Smooth muscle cell (in vitro differentiated cells): ENCODE data around the gene SEMA3F. TPM values are rescaled to one million over a fixed set of nuclear protein-coding genes. Genes with fewer than 3 reads are reported as not detected.

Experiments used
- DNase-seq: peaks from one replicate; lab custom pipeline; 2025; ENCODE audit not compliant: unreplicated experiment; lab: John Stamatoyannopoulos, UW
- H2AFZ ChIP-seq: fragments of 200-600 bp; sonication (generic); 2 replicates; pipeline ENCODE4 v1.6.0; 2016; ENCODE audit warnings: antibody characterized with exemption, low read depth, mild to moderate bottlenecking
- H3F3A ChIP-seq: fragments of 200-600 bp; sonication (generic); 2 replicates; pipeline ENCODE4 v1.6.0; 2017; ENCODE audit warnings: antibody characterized with exemption, low read depth
- H3K27ac ChIP-seq: fragments of 200-600 bp; sonication (generic); 2 replicates; pipeline ENCODE4 v1.5.1; 2016; ENCODE audit warnings: low read depth, mild to moderate bottlenecking
- H3K27me3 ChIP-seq: fragments of 200-600 bp; sonication (generic); 2 replicates; pipeline ENCODE4 v1.6.1; 2016; ENCODE audit warnings: low read depth, mild to moderate bottlenecking
- H3K36me3 ChIP-seq: fragments of 200-600 bp; sonication (generic); 2 replicates; pipeline ENCODE4 v1.5.1; 2016; ENCODE audit warnings: low read depth
- H3K4me1 ChIP-seq: fragments of 200-600 bp; sonication (generic); 2 replicates; pipeline ENCODE4 v1.5.1; 2016; ENCODE audit warnings: low read depth
- H3K4me2 ChIP-seq: fragments of 200-600 bp; sonication (generic); 2 replicates; pipeline ENCODE4 v1.6.0; 2016; ENCODE audit warnings: mild to moderate bottlenecking
- H3K4me3 ChIP-seq: fragments of 200-600 bp; sonication (generic); 2 replicates; pipeline ENCODE4 v1.5.1; 2016; ENCODE audit warnings: mild to moderate bottlenecking
- H3K79me2 ChIP-seq: fragments of 200-600 bp; sonication (generic); 2 replicates; pipeline ENCODE4 v1.6.0; 2016; ENCODE audit warnings: low read depth, mild to moderate bottlenecking
- H3K9ac ChIP-seq: fragments of 200-600 bp; sonication (generic); 2 replicates; pipeline ENCODE4 v1.6.0; 2016; ENCODE audit warnings: low read depth
- H3K9me3 ChIP-seq: fragments of 200-600 bp; sonication (generic); replicated peaks from 2 replicates; pipeline ENCODE4 v1.5.1; 2016; ENCODE audit warnings: low read depth
- H4K20me1 ChIP-seq: fragments of 200-600 bp; sonication (generic); 2 replicates; pipeline ENCODE4 v1.6.0; 2016; ENCODE audit warnings: low read depth
- WGBS: methylation state at CpG from one replicate; pipeline ENCODE4 v1.1.7; 2016; ENCODE audit warnings: low lambda C conversion rate; 5-methylcytosine and 5-hydroxymethylcytosine counted together
- polyA plus RNA-seq: library from polyadenylated mRNA; unstranded; fragments of >200 nt; fragmentation: Nextera tagmentation; extraction: Ambion mirVana; gene quantifications from 2 replicates; pipeline ENCODE4 v1.2.1, GENCODE V29; 2016
- total RNA-seq: library from RNA; depleted of rRNA; stranded (reverse); fragments of >200 nt; gene quantifications from 2 replicates; pipeline ENCODE4 v1.2.3, GENCODE V29; 2014
- TF ChIP-seq, protein P1 (sequence below): fragments of 200-600 bp; sonication (generic); IDR thresholded peaks from 2 replicates; pipeline ENCODE4 v1.5.1; 2017; ENCODE audit warnings: borderline replicate concordance, mild to moderate bottlenecking, antibody characterized with exemption; ENCODE audit not compliant: insufficient read depth, poor library complexity, severe bottlenecking

Gene SEMA3F
- total and polyA plus RNA-seq, 2 experiments from 2014 or later: 9.2 to 16.9 TPM

DNA sequence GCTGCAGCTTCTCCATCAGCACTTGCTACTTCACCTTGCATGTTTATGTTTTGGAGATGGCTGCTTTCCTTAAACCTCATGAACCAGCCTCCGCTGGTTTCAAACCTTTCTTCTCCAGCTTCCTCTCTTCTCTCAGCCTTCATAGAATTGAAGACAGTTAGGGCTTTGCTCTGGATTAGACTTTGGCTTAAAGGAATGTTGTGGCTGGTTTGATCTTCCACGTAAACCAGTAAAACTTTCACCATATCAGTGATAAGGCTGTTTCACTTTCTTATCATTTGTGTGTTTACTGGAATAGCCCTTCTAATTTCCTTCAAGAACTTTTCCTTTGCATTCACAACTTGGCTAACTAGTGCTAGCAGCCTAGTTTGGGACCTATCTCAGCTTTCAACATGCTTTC, 24.6 kb downstream of the SEMA3F start:
- Histone ChIP-seq H3K27ac (no peak overlapping the region), H3F3A (peaks cover 6% of the 10 kb centered on the region), H3K4me1 (no peaks in the 10 kb centered on the region), H3K9ac (no peak overlapping the region), H3K36me3 (no peaks in the 10 kb centered on the region), H3K4me3 (no peak overlapping the region), H3K9me3 (no peaks in the 10 kb centered on the region), H3K27me3 (peaks cover 12% of the 10 kb centered on the region), H2AFZ (no peak overlapping the region), H3K4me2 (no peak overlapping the region), H4K20me1 (no peaks in the 10 kb centered on the region), H3K79me2 (no peaks in the 10 kb centered on the region)
- DNase-seq: no peak
- WGBS: 15% methylated on average over 2 of the region's 2 CpGs
- TF ChIP-seq, protein P1, sequence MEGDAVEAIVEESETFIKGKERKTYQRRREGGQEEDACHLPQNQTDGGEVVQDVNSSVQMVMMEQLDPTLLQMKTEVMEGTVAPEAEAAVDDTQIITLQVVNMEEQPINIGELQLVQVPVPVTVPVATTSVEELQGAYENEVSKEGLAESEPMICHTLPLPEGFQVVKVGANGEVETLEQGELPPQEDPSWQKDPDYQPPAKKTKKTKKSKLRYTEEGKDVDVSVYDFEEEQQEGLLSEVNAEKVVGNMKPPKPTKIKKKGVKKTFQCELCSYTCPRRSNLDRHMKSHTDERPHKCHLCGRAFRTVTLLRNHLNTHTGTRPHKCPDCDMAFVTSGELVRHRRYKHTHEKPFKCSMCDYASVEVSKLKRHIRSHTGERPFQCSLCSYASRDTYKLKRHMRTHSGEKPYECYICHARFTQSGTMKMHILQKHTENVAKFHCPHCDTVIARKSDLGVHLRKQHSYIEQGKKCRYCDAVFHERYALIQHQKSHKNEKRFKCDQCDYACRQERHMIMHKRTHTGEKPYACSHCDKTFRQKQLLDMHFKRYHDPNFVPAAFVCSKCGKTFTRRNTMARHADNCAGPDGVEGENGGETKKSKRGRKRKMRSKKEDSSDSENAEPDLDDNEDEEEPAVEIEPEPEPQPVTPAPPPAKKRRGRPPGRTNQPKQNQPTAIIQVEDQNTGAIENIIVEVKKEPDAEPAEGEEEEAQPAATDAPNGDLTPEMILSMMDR: no peak

DNA sequence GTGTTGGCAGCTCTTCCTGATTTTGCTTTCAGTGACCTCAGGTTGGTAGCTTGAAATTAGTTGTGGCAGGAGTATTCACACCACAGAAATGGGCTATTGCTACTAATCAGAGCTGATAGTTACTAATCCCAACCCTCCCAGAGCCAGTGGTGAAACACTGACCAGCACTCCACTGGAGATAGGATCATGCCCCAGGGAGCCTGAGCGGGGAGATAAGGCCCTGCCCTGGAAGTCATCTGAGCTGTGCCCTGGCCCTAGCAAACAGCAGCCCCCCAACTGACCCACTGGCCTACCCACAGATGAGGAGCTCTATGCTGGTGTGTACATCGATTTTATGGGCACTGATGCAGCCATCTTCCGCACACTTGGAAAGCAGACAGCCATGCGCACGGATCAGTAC, 26.9 kb downstream of the SEMA3F start:
- Histone ChIP-seq H3K9ac (no peak overlapping the region), H3K4me2 (no peak overlapping the region), H3K4me1 (no peaks in the 10 kb centered on the region), H3K27me3 (peaks cover 9% of the 10 kb centered on the region), H3K4me3 (no peak overlapping the region), H4K20me1 (no peaks in the 10 kb centered on the region), H3K79me2 (no peaks in the 10 kb centered on the region), H3F3A (peaks cover 6% of the 10 kb centered on the region), H3K36me3 (no peaks in the 10 kb centered on the region), H3K9me3 (no peaks in the 10 kb centered on the region), H3K27ac (no peak overlapping the region), H2AFZ (no peak overlapping the region)
- TF ChIP-seq, protein P1: no peak
- no peak for DNase-seq
- 70% methylated on average over 5 of the region's 5 CpGs for WGBS

DNA sequence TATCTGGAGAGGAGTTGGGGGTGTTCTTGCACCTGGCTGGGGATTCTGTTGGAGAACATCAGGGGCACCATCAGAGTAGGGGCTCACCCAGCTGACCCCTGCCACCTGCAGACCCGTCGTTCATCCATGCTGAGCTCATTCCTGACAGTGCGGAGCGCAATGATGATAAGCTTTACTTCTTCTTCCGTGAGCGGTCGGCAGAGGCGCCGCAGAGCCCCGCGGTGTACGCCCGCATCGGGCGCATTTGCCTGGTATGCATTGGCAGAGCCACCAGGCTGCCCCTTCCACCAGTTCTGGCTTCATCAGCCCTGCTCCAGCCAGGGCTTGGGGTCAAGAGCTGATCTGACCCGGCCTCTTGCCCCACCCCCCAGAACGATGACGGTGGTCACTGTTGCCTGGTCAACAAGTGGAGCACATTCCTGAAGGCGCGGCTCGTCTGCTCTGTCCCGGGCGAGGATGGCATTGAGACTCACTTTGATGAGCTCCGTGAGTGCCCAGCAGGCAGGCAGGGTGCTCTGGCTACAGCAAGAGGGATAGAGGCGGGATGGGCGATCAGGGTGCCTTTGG, 27.5 kb downstream of the SEMA3F start:
- no peak overlapping the region for H3K4me2 ChIP-seq
- H3K4me3 ChIP-seq: no peak overlapping the region
- TF ChIP-seq, protein P1: no peak
- no peaks in the 10 kb centered on the region for H3K4me1 ChIP-seq
- H3K36me3 ChIP-seq: no peaks in the 10 kb centered on the region
- no peak overlapping the region for H2AFZ ChIP-seq
- H3K9me3 ChIP-seq: no peaks in the 10 kb centered on the region
- DNase-seq: no peak
- H3K9ac ChIP-seq: no peak overlapping the region
- no peak overlapping the region for H3K27ac ChIP-seq
- WGBS: 98% methylated on average over 26 of the region's 26 CpGs
- peaks cover 4% of the 10 kb centered on the region for H3K27me3 ChIP-seq
- H3F3A ChIP-seq: peaks cover 6% of the 10 kb centered on the region
- H4K20me1 ChIP-seq: no peaks in the 10 kb centered on the region
- H3K79me2 ChIP-seq: no peaks in the 10 kb centered on the region

DNA sequence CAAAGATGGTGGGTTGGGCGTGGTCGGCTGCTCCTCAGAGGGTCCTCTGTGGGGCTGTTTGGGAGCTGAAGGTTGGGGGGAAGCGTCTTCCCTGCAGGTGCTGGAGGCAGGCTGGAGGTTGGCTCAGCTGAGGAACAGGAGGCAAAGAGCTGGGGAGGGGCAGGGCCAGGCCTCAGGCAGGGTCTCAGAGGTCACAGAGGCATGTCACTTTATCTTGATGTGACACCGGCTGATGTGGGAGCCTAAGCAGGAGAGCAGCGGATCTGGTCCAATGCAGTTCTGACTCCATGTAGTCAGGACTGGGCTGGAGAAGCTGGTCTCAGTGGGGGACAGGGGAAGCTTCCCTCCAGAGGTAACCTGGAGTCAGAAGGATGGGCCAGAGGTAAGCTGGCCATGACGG, 28.6 kb downstream of the SEMA3F start:
- Histone ChIP-seq H3K79me2 (no peaks in the 10 kb centered on the region), H3K4me3 (no peak overlapping the region), H3K27ac (no peak overlapping the region), H3K4me1 (no peaks in the 10 kb centered on the region), H3K36me3 (no peaks in the 10 kb centered on the region), H3K9me3 (no peaks in the 10 kb centered on the region), H3K9ac (no peak overlapping the region), H4K20me1 (no peaks in the 10 kb centered on the region), H3F3A (peaks cover 6% of the 10 kb centered on the region), H3K4me2 (no peak overlapping the region), H3K27me3 (peaks cover 3% of the 10 kb centered on the region), H2AFZ (no peak overlapping the region)
- DNase-seq: no peak
- TF ChIP-seq, protein P1: no peak
- 86% methylated on average over 6 of the region's 6 CpGs for WGBS
